ENCODE results near the gene TRAPPC3. TPM values are rescaled to one million over a fixed set of nuclear protein-coding genes. Genes with fewer than 3 reads are reported as not detected.

TRAPPC3 gene
- total and polyA plus RNA-seq, 9 of the 15 experiments (the other 6 are each of a cell fraction or from before 2014, with no cell fraction given): 20.6 to 141 (median 112) TPM

DNA sequence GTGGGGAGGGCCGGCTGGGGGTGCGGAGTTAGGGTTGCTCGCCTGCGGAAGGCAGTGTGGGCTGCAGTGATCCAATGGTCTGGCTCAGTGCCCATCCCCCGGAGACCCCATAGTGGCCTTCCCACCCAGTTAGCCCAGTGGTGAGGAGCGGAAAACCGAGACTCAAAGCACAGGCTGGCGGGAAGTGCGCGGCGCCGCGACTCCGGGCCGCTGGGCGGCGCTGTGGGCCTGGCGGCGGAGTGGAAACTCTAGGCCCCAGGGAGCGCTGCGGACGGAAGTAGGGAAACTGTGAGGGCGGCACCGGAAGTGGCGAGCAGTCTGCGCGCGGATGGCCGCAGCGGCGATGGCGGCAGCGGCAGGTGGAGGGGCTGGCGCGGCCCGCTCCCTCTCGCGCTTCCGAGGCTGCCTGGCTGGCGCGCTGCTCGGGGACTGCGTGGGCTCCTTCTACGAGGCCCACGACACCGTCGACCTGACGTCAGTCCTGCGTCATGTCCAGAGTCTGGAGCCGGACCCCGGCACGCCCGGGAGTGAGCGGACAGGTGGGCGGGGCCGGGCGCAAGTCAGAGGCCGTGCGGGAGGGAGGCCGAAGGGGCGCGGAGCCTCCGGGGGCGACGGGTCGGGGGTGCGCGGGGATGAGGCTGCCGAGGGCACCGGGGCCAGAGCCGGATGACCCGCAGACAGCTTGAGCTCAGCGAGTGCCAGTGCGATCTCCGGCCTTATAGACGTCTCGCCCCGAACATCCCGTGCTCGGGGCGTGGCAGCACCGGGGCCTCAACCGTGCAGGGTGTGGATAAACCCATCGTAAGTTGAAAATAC lies 60.5 kb downstream of the TRAPPC3 start, which contains the start of gene ADPRS (continued):
- TF ChIP-seq, protein P1, sequence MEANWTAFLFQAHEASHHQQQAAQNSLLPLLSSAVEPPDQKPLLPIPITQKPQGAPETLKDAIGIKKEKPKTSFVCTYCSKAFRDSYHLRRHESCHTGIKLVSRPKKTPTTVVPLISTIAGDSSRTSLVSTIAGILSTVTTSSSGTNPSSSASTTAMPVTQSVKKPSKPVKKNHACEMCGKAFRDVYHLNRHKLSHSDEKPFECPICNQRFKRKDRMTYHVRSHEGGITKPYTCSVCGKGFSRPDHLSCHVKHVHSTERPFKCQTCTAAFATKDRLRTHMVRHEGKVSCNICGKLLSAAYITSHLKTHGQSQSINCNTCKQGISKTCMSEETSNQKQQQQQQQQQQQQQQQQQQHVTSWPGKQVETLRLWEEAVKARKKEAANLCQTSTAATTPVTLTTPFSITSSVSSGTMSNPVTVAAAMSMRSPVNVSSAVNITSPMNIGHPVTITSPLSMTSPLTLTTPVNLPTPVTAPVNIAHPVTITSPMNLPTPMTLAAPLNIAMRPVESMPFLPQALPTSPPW (CRISPR knock-in tag; IDR thresholded peaks at IDR 0.05): peak; percentile 66
- TF ChIP-seq BCOR (IDR thresholded peaks at IDR 0.05) (no peak), FIP1L1 (IDR thresholded peaks at IDR 0.05; ENCODE audit: low read depth, low read length, poor library complexity, severe bottlenecking) (peak; percentile 98), TBL1XR1 (IDR thresholded peaks at IDR 0.05; ENCODE audit: low read length in 2 of 2) (peak in 1 of 2 experiments; percentile 29; a peak in 1 of 4 replicates), KAT7 (CRISPR knock-in tag; IDR thresholded peaks at IDR 0.05; ENCODE audit: borderline replicate concordance) (peak; percentile 85), ZNF395 (CRISPR knock-in tag; IDR thresholded peaks at IDR 0.05) (peak; percentile 88), ZNF76 (CRISPR knock-in tag; IDR thresholded peaks at IDR 0.05; ENCODE audit: borderline replicate concordance) (peak; percentile 85; the same call in 1 of the 2 replicates), CEBPZ (IDR thresholded peaks at IDR 0.05; ENCODE audit: borderline replicate concordance, low read depth, low read length) (no peak), NR3C1 (CRISPR knock-in tag; IDR thresholded peaks at IDR 0.05) (peak; percentile 15; the same call in 1 of the 2 replicates), SMARCA5 (IDR thresholded peaks at IDR 0.05) (no peak), MIER1 (IDR thresholded peaks at IDR 0.05; ENCODE audit: low read depth) (no peak), ATF1 (CRISPR knock-in tag; IDR thresholded peaks at IDR 0.05) (peak; percentile 48; the same call in 1 of the 2 replicates), ATF1 (tag; IDR thresholded peaks at IDR 0.05) (peak; percentile 98), CXXC5 (CRISPR knock-in tag; IDR thresholded peaks at IDR 0.05) (peak; percentile 94), LEF1 (IDR thresholded peaks at IDR 0.05) (no peak), ZNF507 (tag; conservative IDR thresholded peaks at IDR 0.05) (no peak), MEIS2 (IDR thresholded peaks at IDR 0.05; ENCODE audit: partially characterized antibody) (no peak), RNF219 (CRISPR knock-in tag; IDR thresholded peaks at IDR 0.05) (no peak), ZNF121 (CRISPR knock-in tag; conservative IDR thresholded peaks at IDR 0.05) (no peak; the same call in 1 of the 2 replicates), MTA2 (IDR thresholded peaks at IDR 0.05; ENCODE audit: low read depth) (no peak), ZNF408 (CRISPR knock-in tag; IDR thresholded peaks at IDR 0.05; ENCODE audit: low read depth) (no peak)

All from K562 (cell line).